Pulmonary artery endothelial cell (primary cell): ENCODE measurements around the gene TPI1. TPM values are rescaled to one million over a fixed set of nuclear protein-coding genes. Genes with fewer than 3 reads are reported as not detected.
A peak's percentile ranks its signal among the peaks of the same experiment; 100 is the strongest.
"Not testable (repeated sequence)": the region's sequence is repeated elsewhere in the genome, so short reads cannot be mapped to it uniquely, and the experiment has no call there.

Experiments
- DNase-seq: peaks from one replicate; pipeline ENCODE4 v3.0.0-alpha.2; 2011; ENCODE audit warnings: low read depth, low spot score
- total RNA-seq: library from RNA; depleted of rRNA; stranded (reverse); fragments of >200 nt; gene quantifications from 2 replicates; pipeline ENCODE4 v1.2.3, GENCODE V29; 2014

TPI1 gene
- total RNA-seq, 1 donor from 2014 or later, result 1,374 TPM

- peak; percentile 86 for DNase-seq
Measured at GRCh38 chr12:6890789-6891645, 23.7 kb downstream of the TPI1 start.

DNA sequence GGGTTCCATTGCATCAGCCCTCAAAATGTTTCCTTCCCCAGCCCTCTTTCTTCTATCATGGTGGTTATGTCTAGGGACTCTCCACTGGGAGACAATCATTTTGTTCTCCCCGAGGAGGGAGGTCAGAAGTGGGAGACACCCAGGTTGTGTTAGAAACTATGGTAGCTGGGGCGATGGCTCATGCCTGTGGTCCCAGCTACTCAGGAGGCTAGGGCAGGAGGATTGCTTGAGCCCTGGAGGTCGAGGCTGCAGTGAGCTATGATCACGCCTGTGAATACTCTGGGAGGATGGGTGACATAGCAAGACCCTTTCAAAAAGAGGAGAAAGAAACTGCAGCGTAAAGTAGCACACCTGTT lies 24.3 kb downstream of the TPI1 start:
- DNase-seq, result no peak

DNA sequence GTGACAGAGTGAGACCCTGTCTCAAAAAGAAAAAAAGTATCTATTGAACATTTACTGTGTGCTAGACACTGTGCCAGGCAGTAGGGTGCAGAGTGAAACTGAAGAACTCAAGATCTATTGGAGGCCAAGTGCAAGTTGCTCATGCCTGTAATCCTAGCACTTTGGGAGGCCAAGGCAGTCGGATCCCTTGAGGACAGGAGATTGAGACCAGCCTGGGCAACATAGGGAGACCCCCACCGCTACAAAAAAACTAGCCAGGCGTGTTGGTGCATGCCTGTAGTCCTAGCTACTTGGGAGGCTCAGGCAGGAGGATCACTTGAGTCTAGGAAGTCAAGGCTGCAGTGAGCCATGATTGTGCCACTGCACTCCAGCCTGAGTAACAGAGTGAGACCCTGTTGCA lies 25.4 kb downstream of the TPI1 start:
- DNase-seq, result not testable (repeated sequence)

GRCh38 chr12:6894321-6894720 lies 27.0 kb downstream of the TPI1 start:
- DNase-seq, result no peak

DNA sequence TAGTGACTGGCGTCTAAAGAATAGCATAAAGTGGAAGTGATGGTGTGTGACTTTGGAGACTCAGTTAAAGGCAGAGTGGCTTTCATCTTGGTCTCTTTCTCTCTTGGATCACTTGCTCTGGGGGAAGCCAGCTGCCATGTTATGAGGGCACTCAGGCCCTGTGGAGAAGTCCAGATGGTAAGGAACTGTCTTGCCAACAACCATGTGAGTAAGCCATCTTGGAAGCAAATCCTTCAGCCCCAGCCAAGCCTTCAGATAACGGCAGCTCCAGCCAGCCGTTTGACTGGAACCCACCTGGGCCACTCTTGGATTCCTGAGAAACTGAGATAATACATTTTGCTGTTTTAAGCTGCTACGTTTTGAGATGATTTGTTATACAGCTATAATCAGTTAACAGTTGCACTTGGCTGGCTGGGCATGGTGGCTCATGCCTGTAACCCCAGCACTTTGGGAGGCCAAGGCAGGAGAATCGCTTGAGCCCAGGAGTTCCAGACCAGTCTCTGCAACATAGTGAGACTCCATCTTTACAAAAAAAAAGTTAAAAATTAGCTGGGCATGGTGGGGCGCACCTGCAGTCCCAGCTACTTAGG lies 29.6 kb downstream of the TPI1 start:
- DNase-seq, result no peak

DNA sequence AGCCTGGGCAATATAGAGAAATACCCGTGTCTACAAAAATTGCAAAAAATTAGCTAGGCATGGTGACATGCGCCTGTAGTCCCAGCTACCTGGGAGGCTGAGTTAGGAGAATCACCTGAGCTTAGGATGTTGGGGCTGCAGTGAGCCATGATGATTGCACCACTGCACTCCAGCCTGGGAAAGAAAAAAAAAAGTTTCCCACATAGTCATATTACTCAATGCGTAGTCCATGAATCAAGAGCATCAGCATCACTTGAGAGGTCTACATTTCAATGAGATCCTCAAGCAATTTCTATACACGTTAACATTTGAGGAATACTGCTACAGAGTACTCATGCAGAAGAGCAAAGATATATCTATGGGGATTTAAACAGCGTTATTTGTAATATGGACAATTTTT lies 32.1 kb downstream of the TPI1 start:
- no peak for DNase-seq

DNA sequence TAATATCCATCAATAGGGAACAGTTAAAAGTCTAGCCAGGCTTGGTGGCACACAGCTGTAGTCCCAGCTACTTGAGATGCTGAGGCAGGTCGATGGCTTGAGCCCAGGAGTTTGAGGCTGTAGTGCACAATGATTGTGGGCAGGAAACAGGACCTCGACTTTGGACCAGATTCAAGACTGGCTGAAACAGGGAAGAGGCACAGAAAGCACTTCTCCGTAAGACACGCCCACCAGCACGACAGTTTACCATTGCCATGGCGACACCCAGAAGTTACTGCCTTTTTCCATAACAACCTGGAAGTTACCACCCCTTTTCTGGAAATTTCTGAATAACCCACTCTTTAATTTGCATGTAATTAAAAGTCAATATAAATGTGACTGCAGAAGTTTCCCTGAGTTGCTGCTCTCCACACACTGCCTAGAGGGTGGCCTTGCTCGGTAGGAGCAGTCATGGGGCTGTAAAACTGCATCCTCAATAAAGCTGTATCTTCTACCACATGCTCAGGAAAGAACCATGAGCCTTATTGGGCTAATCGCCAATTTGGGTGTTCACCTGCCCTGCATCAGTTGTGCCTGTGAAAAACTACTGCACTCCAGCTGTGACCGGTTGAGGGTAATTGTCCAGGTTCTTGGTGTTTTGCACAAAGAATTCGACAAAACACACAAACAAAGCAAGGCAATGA lies 32.6 kb downstream of the TPI1 start:
- peak; percentile 51 for DNase-seq

- no peak for DNase-seq
Measured at GRCh38 chr12:6902448-6902847, 35.1 kb downstream of the TPI1 start.

DNA sequence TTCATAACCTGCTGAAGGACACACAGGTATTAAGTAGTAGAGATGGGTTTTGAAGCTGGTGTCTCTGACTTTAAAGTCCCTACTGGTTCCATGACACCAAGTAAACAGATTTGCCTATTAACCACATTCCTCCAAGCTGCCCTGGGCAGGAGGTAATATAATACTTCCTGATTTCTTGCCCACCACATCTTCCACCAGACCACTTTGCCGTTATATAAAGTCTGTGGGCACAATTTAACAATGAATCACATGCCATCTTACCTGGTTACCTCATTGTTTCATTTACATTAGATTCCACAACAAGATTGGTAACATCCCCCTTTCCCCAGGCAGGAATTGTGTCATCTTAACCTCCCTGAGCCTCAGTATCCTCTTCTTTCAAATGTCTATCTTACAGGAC lies 36.4 kb downstream of the TPI1 start:
- DNase-seq, result no peak

- DNase-seq, result peak; percentile 86
Measured at GRCh38 chr12:6904280-6905276, 37.2 kb downstream of the TPI1 start, which contains the start of gene LRRC23. LRRC23 (plus strand) TSS chr12:6904822; CDS start chr12:6905634, 812 bp downstream.

GRCh38 chr12:6905414-6906040 lies 38.2 kb downstream of the TPI1 start:
- no peak for DNase-seq

GRCh38 chr12:6908141-6908540 lies 40.8 kb downstream of the TPI1 start:
- not testable (repeated sequence) for DNase-seq

DNA sequence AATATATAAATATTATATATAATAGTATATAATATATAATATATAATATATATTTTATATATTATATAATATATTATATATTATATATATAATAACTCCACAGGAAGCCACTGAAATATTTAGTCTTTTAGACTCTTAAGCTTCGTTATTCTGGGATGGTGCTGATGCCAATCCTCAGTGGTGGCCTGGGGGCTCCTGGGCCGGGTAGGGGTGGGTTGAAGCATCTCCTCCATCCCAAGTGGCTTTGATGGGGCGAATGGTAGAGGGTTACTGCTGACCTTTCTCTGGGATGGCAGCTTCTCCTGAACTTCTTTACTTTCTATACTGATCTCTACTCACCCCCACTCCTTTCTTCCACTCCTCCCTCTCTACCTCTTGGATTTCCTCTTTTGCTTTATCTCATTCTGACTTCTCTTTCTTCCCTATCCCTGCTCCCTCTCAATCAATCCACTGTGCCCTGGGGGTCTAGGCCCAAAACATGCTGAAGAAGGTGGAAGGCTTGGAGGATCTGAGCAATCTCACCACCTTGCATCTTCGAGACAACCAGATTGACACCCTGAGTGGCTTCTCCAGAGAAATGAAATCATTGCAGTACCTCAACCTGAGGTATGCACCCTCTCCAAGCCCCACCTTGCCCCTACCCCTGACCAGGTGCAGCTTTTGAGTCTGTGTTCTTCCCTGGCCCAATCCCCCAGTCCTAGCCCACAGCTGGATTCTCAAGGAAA lies 42.3 kb downstream of the TPI1 start:
- no peak for DNase-seq

DNA sequence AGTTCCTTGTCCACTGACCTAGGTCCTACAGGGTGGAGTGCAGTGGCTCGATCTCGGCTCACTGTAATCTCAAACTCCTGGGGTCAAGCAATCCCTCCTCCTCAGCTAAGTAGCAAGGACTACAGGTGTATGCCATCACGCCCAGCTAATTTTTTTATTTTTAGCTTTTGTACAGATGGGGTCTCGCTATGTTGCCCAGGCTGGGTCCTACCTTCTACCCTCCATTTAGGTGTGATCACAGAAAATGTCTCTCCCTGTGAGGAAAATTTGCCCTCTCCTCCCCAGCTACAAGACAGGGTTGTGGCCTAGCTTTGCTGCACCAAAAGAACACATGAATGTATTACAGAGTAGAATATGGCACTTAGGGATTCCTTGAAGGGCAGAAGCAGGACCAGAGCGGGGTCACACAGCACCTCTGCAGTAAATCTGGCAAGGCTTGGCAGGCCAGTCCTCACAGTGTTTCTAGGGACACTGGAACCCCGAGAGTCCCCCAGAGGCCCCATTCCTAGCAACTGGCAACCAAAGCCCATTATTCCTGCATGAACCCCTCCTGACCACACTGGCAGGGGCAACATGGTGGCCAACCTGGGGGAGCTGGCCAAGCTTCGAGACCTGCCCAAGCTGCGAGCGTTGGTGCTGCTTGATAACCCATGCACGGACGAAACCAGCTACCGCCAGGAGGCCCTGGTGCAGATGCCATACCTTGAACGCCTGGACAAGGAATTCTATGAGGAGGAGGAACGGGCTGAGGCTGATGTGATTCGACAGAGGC lies 45.0 kb downstream of the TPI1 start:
- no peak for DNase-seq

DNA sequence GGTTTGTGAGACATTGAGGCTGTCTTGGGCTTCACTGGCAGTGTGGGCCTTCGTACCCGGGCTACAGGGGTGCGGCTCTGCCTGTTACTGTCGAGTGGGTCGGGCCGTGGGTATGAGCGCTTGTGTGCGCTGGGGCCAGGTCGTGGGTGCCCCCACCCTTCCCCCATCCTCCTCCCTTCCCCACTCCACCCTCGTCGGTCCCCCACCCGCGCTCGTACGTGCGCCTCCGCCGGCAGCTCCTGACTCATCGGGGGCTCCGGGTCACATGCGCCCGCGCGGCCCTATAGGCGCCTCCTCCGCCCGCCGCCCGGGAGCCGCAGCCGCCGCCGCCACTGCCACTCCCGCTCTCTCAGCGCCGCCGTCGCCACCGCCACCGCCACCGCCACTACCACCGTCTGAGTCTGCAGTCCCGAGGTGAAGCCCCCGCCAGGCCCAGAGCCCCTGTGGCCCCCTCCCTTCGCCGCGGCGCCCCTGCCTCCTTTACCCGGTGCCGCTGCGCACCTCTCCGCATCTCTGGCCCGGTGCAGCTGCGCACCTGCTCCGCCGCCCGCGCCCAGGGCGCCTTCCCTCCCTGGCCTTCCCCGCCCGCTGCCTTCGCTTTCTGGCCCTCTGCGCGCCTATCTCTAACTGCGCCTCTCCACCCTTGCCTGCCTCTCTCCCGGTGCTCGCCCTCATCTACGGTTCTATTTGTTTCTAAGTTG lies 47.1 kb downstream of the TPI1 start, which contains the start of gene ENO2:
Gene ENO2, plus strand, starts transcription at position 335 of the 701 bp plus-strand sequence. CDS start 1,253 bp downstream, outside the sequence.
- no peak for DNase-seq

DNA sequence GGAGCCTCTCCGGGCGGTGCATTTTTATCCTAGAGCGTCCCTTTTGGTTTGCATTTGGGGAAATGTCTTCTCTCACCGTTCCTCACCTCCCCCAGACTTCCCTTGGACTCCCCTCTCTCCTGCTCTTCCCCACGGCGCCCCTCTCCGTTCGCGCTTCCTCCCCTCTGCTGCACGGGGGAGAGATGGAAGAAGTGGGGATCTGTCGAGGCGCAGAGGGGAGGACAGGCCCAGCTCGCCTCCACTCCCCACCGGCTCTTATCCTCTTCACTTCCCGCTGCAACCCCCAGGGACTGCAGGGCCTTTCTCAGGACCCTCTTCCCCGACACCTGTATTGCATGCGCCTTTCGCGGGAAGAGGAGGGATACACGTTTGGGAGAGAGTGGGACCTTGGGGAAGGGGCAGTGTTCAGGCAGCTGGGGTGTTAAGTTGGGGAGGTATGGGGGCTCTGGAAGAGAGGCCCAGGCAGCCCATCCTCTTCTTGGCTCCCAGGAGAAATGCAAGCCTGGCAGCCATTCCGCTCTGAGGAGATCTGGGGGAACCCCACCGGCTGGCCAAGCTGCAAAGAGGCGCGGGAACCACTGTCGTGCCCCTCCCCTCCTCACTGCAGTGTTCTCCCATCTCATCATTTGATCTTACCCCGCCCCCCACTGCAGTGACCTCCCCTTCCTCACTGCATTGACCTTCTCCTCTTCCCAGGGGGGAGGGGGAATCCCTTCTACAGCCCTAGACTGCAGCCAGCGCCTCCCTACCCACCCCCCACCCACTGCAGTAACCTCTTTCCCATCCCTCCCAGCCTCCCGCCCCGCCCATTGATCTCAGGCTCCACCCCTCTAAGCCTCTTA lies 47.8 kb downstream of the TPI1 start:
- DNase-seq, result no peak

DNA sequence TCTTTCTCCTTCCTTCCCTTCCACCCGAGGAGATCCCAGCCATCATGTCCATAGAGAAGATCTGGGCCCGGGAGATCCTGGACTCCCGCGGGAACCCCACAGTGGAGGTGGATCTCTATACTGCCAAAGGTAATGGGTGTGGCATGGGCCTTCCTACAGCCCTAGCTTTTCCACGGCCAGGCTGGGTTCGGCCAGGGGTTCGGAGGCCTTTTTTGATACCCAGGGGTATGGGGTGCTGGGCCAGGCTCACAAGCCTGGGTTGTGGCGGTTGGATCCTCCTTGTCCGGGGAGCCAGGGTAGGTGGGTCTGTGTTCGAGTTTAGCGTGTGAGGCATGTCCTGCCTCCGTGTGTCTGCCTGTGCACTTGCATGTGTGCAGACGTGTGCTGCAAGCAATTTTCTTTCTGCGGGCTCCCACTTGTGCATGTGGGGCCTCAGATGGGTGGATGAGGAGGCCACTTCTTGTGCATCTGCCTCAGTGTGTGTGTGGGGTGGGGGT lies 48.5 kb downstream of the TPI1 start:
- no peak for DNase-seq
